ENCODE measurements around the gene LCN6.

The LCN6 gene

GRCh38 chr9:136720251-136720897 lies 28.0 kb downstream of the LCN6 start:
- Histone ChIP-seq H3K9me3 (ENCODE audit: control insufficient read depth, low read length) (no peaks in the 10 kb centered on the region), H3K36me3 (ENCODE audit: control insufficient read depth, insufficient read depth, low read length) (peaks cover 21% of the 10 kb centered on the region), H3K4me3 (ENCODE audit: insufficient read depth, low read depth, low read length) (no peak overlapping the region), H3K27me3 (ENCODE audit: control insufficient read depth, insufficient read depth, low read length, poor library complexity, severe bottlenecking) (no peaks in the 10 kb centered on the region), H3K4me1 (ENCODE audit: control insufficient read depth, insufficient read depth, low read length) (peaks cover 23% of the 10 kb centered on the region), H3K27ac (ENCODE audit: insufficient read depth, low read depth, low read length, poor library complexity, severe bottlenecking) (peak overlapping the region; percentile 81)
- WGBS, 2 experiments: 15 to 20% methylated on average over 19 to 20 of the region's 20 CpGs

GRCh38 chr9:136719195-136719880 lies 29.0 kb downstream of the LCN6 start:
- Histone ChIP-seq H3K36me3 (ENCODE audit: control insufficient read depth, insufficient read depth, low read length) (peaks cover 15% of the 10 kb centered on the region), H3K4me3 (ENCODE audit: insufficient read depth, low read depth, low read length) (no peak overlapping the region), H3K27ac (ENCODE audit: insufficient read depth, low read depth, low read length, poor library complexity, severe bottlenecking) (no peak overlapping the region), H3K4me1 (ENCODE audit: control insufficient read depth, insufficient read depth, low read length) (peaks cover 31% of the 10 kb centered on the region), H3K9me3 (ENCODE audit: control insufficient read depth, low read length) (no peaks in the 10 kb centered on the region), H3K27me3 (ENCODE audit: control insufficient read depth, insufficient read depth, low read length, poor library complexity, severe bottlenecking) (no peaks in the 10 kb centered on the region)
- WGBS, 2 experiments: 87 to 89% methylated on average over 24 of the region's 24 CpGs

GRCh38 chr9:136718345-136719194 lies 29.8 kb downstream of the LCN6 start:
- no peak overlapping the region for H3K27ac ChIP-seq (ENCODE audit: insufficient read depth, low read depth, low read length, poor library complexity, severe bottlenecking)
- 94 to 95% methylated on average over 20 of the region's 20 CpGs for WGBS, 2 experiments
- H3K9me3 ChIP-seq (ENCODE audit: control insufficient read depth, low read length): no peaks in the 10 kb centered on the region
- H3K4me3 ChIP-seq (ENCODE audit: insufficient read depth, low read depth, low read length): no peak overlapping the region
- no peaks in the 10 kb centered on the region for H3K27me3 ChIP-seq (ENCODE audit: control insufficient read depth, insufficient read depth, low read length, poor library complexity, severe bottlenecking)
- H3K4me1 ChIP-seq (ENCODE audit: control insufficient read depth, insufficient read depth, low read length): peaks cover 39% of the 10 kb centered on the region
- peaks cover 8% of the 10 kb centered on the region for H3K36me3 ChIP-seq (ENCODE audit: control insufficient read depth, insufficient read depth, low read length)

- Histone ChIP-seq H3K36me3 (ENCODE audit: control insufficient read depth, insufficient read depth, low read length) (no peaks in the 10 kb centered on the region), H3K4me3 (ENCODE audit: insufficient read depth, low read depth, low read length) (no peak overlapping the region), H3K27ac (ENCODE audit: insufficient read depth, low read depth, low read length, poor library complexity, severe bottlenecking) (no peak overlapping the region), H3K9me3 (ENCODE audit: control insufficient read depth, low read length) (no peaks in the 10 kb centered on the region), H3K27me3 (ENCODE audit: control insufficient read depth, insufficient read depth, low read length, poor library complexity, severe bottlenecking) (no peaks in the 10 kb centered on the region), H3K4me1 (ENCODE audit: control insufficient read depth, insufficient read depth, low read length) (peaks cover 41% of the 10 kb centered on the region)
- 90 to 92% methylated on average over 16 of the region's 16 CpGs for WGBS, 2 experiments
These were observed 30.9 kb downstream of the LCN6 start for GRCh38 chr9:136717399-136717798.

- peaks cover 26% of the 10 kb centered on the region for H3K4me1 ChIP-seq (ENCODE audit: control insufficient read depth, insufficient read depth, low read length)
- WGBS, 2 experiments: 86 to 92% methylated on average over 8 of the region's 8 CpGs
- no peaks in the 10 kb centered on the region for H3K9me3 ChIP-seq (ENCODE audit: control insufficient read depth, low read length)
- no peak overlapping the region for H3K27ac ChIP-seq (ENCODE audit: insufficient read depth, low read depth, low read length, poor library complexity, severe bottlenecking)
- peaks cover 19% of the 10 kb centered on the region for H3K27me3 ChIP-seq (ENCODE audit: control insufficient read depth, insufficient read depth, low read length, poor library complexity, severe bottlenecking)
- H3K4me3 ChIP-seq (ENCODE audit: insufficient read depth, low read depth, low read length): no peak overlapping the region
- H3K36me3 ChIP-seq (ENCODE audit: control insufficient read depth, insufficient read depth, low read length): no peaks in the 10 kb centered on the region
These were observed 33.4 kb downstream of the LCN6 start for GRCh38 chr9:136714893-136715274.

GRCh38 chr9:136714096-136714892 lies 34.0 kb downstream of the LCN6 start:
- WGBS, 2 experiments: 89 to 90% methylated on average over 17 of the region's 17 CpGs
- Histone ChIP-seq H3K27me3 (ENCODE audit: control insufficient read depth, insufficient read depth, low read length, poor library complexity, severe bottlenecking) (peaks cover 19% of the 10 kb centered on the region), H3K4me3 (ENCODE audit: insufficient read depth, low read depth, low read length) (no peak overlapping the region), H3K4me1 (ENCODE audit: control insufficient read depth, insufficient read depth, low read length) (peaks cover 20% of the 10 kb centered on the region), H3K36me3 (ENCODE audit: control insufficient read depth, insufficient read depth, low read length) (no peaks in the 10 kb centered on the region), H3K27ac (ENCODE audit: insufficient read depth, low read depth, low read length, poor library complexity, severe bottlenecking) (no peak overlapping the region), H3K9me3 (ENCODE audit: control insufficient read depth, low read length) (no peaks in the 10 kb centered on the region)

- Histone ChIP-seq H3K36me3 (ENCODE audit: control insufficient read depth, insufficient read depth, low read length) (no peaks in the 10 kb centered on the region), H3K4me1 (ENCODE audit: control insufficient read depth, insufficient read depth, low read length) (peaks cover 19% of the 10 kb centered on the region), H3K27ac (ENCODE audit: insufficient read depth, low read depth, low read length, poor library complexity, severe bottlenecking) (no peak overlapping the region), H3K27me3 (ENCODE audit: control insufficient read depth, insufficient read depth, low read length, poor library complexity, severe bottlenecking) (peaks cover 19% of the 10 kb centered on the region), H3K4me3 (ENCODE audit: insufficient read depth, low read depth, low read length) (peak overlapping the region; percentile 74), H3K9me3 (ENCODE audit: control insufficient read depth, low read length) (no peaks in the 10 kb centered on the region)
- WGBS, 2 experiments: 65 to 74% methylated on average over 8 of the region's 8 CpGs
These were observed 34.8 kb downstream of the LCN6 start for GRCh38 chr9:136713550-136713949.

- 7 to 8% methylated on average over 55 to 56 of the region's 56 CpGs for WGBS, 2 experiments
These were observed 35.4 kb downstream of the LCN6 start for GRCh38 chr9:136712690-136713544.

More at GRCh38 chr9:136712690-136713544, 35.4 kb downstream of the LCN6 start:
- Histone ChIP-seq H3K36me3 (ENCODE audit: control insufficient read depth, insufficient read depth, low read length) (no peaks in the 10 kb centered on the region), H3K27me3 (ENCODE audit: control insufficient read depth, insufficient read depth, low read length, poor library complexity, severe bottlenecking) (peaks cover 19% of the 10 kb centered on the region), H3K9me3 (ENCODE audit: control insufficient read depth, low read length) (no peaks in the 10 kb centered on the region), H3K4me3 (ENCODE audit: insufficient read depth, low read depth, low read length) (peak overlapping the region; percentile 74), H3K27ac (ENCODE audit: insufficient read depth, low read depth, low read length, poor library complexity, severe bottlenecking) (no peak overlapping the region), H3K4me1 (ENCODE audit: control insufficient read depth, insufficient read depth, low read length) (peaks cover 19% of the 10 kb centered on the region)
